Vagina (tissue), 2 donors: ENCODE data around the gene VOPP1.

ENCODE experiments used
- CTCF ChIP-seq, 3 experiments: fragments of 450-650 bp in 2 of 3; fragments of 200-600 bp in 1 of 3; sonication (generic) in 1 of 3; IDR thresholded peaks; one replicate each; pipeline ENCODE4 v1.5.1; 2017 to 2019; ENCODE audit warnings: antibody characterized with exemption in 3 of 3, mild to moderate bottlenecking in 2 of 3, moderate library complexity in 2 of 3
- POLR2A ChIP-seq, 2 donors: fragments of 450-650 bp; IDR thresholded peaks; one replicate each; pipeline ENCODE4 v1.6.1; 2017; ENCODE audit warnings: antibody characterized with exemption in 2 of 2, mild to moderate bottlenecking in 2 of 2, moderate library complexity in 2 of 2
- POLR2AphosphoS5 ChIP-seq, 2 donors: sonication (generic); formaldehyde crosslinking; IDR thresholded peaks; one replicate each; pipeline ENCODE4 v1.9.0; 2017; ENCODE audit warnings: antibody characterized with exemption in 2 of 2, mild to moderate bottlenecking in 2 of 2, low read depth in 1 of 2; ENCODE audit not compliant: insufficient read depth in 1 of 2

GRCh38 chr7:55472928-55473725, 99.2 kb downstream of the VOPP1 start:
- TF ChIP-seq POLR2A (IDR thresholded peaks at IDR 0.05), result no peak
- TF ChIP-seq CTCF (IDR thresholded peaks at IDR 0.05), result no peak
- no peak for TF ChIP-seq POLR2AphosphoS5 (IDR thresholded peaks at IDR 0.05; ENCODE audit: insufficient read depth in 1 of 2, low read depth in 1 of 2)
